ENCODE measurements around the gene SLC35G2. TPM values are rescaled to one million over a fixed set of nuclear protein-coding genes. Genes with fewer than 3 reads are reported as not detected.

The SLC35G2 gene
- total RNA-seq, 1 experiment from 2014 or later, result 1.8 TPM

GRCh38 chr3:136852180-136852579 is 33.3 kb downstream of the SLC35G2 start:
- DNase-seq (no peak), ATAC-seq (no peak)
- no peaks in the 10 kb centered on the region for H3K4me1 ChIP-seq (ENCODE audit: insufficient read depth, low read length)
- no peaks in the 10 kb centered on the region for H3F3A ChIP-seq (ENCODE audit: low read length, unreplicated experiment)
- 0 out of 2 replicates have a peak, but pooled peaks cover 4% of the 10 kb centered on the region for H3K79me2 ChIP-seq (ENCODE audit: low read length)
- intact Hi-C loops (cut with micrococcal nuclease), result no loop called here
- POLR2A ChIA-PET (ENCODE audit: unreplicated experiment), result no interaction called here
- H2AFZ ChIP-seq (ENCODE audit: low read length), result no peak overlapping the region
- no peak overlapping the region for H3K27ac ChIP-seq (ENCODE audit: low read length)
- H3K27me3 ChIP-seq (ENCODE audit: low read length), result no peaks in the 10 kb centered on the region
- no peak overlapping the region for H3K4me2 ChIP-seq (ENCODE audit: low read length)
- no peaks in the 10 kb centered on the region for H3K36me3 ChIP-seq (ENCODE audit: low read depth, low read length)
- no peak for TF ChIP-seq EZH2 (IDR thresholded peaks at IDR 0.05; ENCODE audit: low read length, unreplicated experiment)
- no peak for TF ChIP-seq CTCF (conservative IDR thresholded peaks at IDR 0.05; ENCODE audit: low read depth, low read length)
- TF ChIP-seq EZH2phosphoT487 (IDR thresholded peaks at IDR 0.05; ENCODE audit: borderline replicate concordance, low read length), result no peak
- no peaks in the 10 kb centered on the region for H3K9me2 ChIP-seq (replicated peaks; ENCODE audit: low read length)
- BruUV-seq (replicated peaks), result no TSS peak
- no peaks in the 10 kb centered on the region for H3K9me3 ChIP-seq (ENCODE audit: low read length)
- no peak overlapping the region for H3K9ac ChIP-seq (ENCODE audit: low read length)
- CTCF ChIA-PET, result no interaction called here
- H4K20me1 ChIP-seq (ENCODE audit: low read length), result no peaks in the 10 kb centered on the region
- H3K4me3 ChIP-seq (ENCODE audit: low read length), result no peak overlapping the region

- H3K4me2 ChIP-seq (ENCODE audit: low read length), result no peak overlapping the region
- no TSS peak for BruUV-seq (replicated peaks)
- DNase-seq (no peak), ATAC-seq (no peak)
- TF ChIP-seq CTCF (conservative IDR thresholded peaks at IDR 0.05; ENCODE audit: low read depth, low read length), result no peak
- TF ChIP-seq EZH2 (IDR thresholded peaks at IDR 0.05; ENCODE audit: low read length, unreplicated experiment), result no peak
- no peak for TF ChIP-seq EZH2phosphoT487 (IDR thresholded peaks at IDR 0.05; ENCODE audit: borderline replicate concordance, low read length)
- no peak overlapping the region for H3K9ac ChIP-seq (ENCODE audit: low read length)
- ChIA-PET CTCF (no interaction called here), POLR2A (ENCODE audit: unreplicated experiment) (no interaction called here)
- peaks cover 14% of the 10 kb centered on the region for H3K4me1 ChIP-seq (ENCODE audit: insufficient read depth, low read length)
- no peaks in the 10 kb centered on the region for H3K9me3 ChIP-seq (ENCODE audit: low read length)
- H3K36me3 ChIP-seq (ENCODE audit: low read depth, low read length), result no peaks in the 10 kb centered on the region
- H3F3A ChIP-seq (ENCODE audit: low read length, unreplicated experiment), result no peaks in the 10 kb centered on the region
- H3K27ac ChIP-seq (ENCODE audit: low read length), result no peak overlapping the region
- no peaks in the 10 kb centered on the region for H3K27me3 ChIP-seq (ENCODE audit: low read length)
- intact Hi-C loops (cut with micrococcal nuclease), result no loop called here
- H4K20me1 ChIP-seq (ENCODE audit: low read length), result no peaks in the 10 kb centered on the region
- no peak overlapping the region for H2AFZ ChIP-seq (ENCODE audit: low read length)
- H3K4me3 ChIP-seq (ENCODE audit: low read length), result no peak overlapping the region
- peaks cover 19% of the 10 kb centered on the region for H3K79me2 ChIP-seq (ENCODE audit: low read length)
- H3K9me2 ChIP-seq (replicated peaks; ENCODE audit: low read length), result no peaks in the 10 kb centered on the region
Observed at GRCh38 chr3:136856665-136857064, 37.7 kb downstream of the SLC35G2 start.

- Histone ChIP-seq H3K4me1 (ENCODE audit: insufficient read depth, low read length) (peaks cover 14% of the 10 kb centered on the region), H3F3A (ENCODE audit: low read length, unreplicated experiment) (no peaks in the 10 kb centered on the region), H3K79me2 (ENCODE audit: low read length) (peaks cover 32% of the 10 kb centered on the region), H4K20me1 (ENCODE audit: low read length) (no peaks in the 10 kb centered on the region), H3K9me2 (replicated peaks; ENCODE audit: low read length) (no peaks in the 10 kb centered on the region), H2AFZ (ENCODE audit: low read length) (no peak overlapping the region), H3K27ac (ENCODE audit: low read length) (no peak overlapping the region), H3K9ac (ENCODE audit: low read length) (no peak overlapping the region), H3K4me2 (ENCODE audit: low read length) (no peak overlapping the region), H3K4me3 (ENCODE audit: low read length) (no peak overlapping the region), H3K9me3 (ENCODE audit: low read length) (no peaks in the 10 kb centered on the region), H3K27me3 (ENCODE audit: low read length) (no peaks in the 10 kb centered on the region), H3K36me3 (ENCODE audit: low read depth, low read length) (no peaks in the 10 kb centered on the region)
- POLR2A ChIA-PET (ENCODE audit: unreplicated experiment), result no interaction called here
- no TSS peak for BruUV-seq (replicated peaks)
- DNase-seq (no peak), ATAC-seq (no peak)
- CTCF ChIA-PET, result no interaction called here
- intact Hi-C loops (cut with micrococcal nuclease), result no loop called here
- TF ChIP-seq EZH2 (IDR thresholded peaks at IDR 0.05; ENCODE audit: low read length, unreplicated experiment), result no peak
- no peak for TF ChIP-seq CTCF (conservative IDR thresholded peaks at IDR 0.05; ENCODE audit: low read depth, low read length)
- TF ChIP-seq EZH2phosphoT487 (IDR thresholded peaks at IDR 0.05; ENCODE audit: borderline replicate concordance, low read length), result no peak
Observed at GRCh38 chr3:136858381-136858780, 39.5 kb downstream of the SLC35G2 start.

All from PC-3 (cell line).